HepG2 (cell line): Measurements from ENCODE around the gene RPS5. TPM values are rescaled to one million over a fixed set of nuclear protein-coding genes. Genes with fewer than 3 reads are reported as not detected.

Experiments used
- ARID2 ChIP-seq: sonication (generic); formaldehyde crosslinking; IDR thresholded peaks from 2 replicates; pipeline ENCODE4 v1.8.1; 2022; ENCODE audit warnings: mild to moderate bottlenecking, missing genetic modification reagents, borderline replicate concordance
- ATF7-NPFF ChIP-seq: sonication (generic); formaldehyde crosslinking; IDR thresholded peaks from 2 replicates; pipeline ENCODE4 v1.8.1; 2023; ENCODE audit warnings: mild to moderate bottlenecking, low read depth, missing genetic modification reagents, moderate library complexity
- E2F5 ChIP-seq: sonication (generic); formaldehyde crosslinking; conservative IDR thresholded peaks from 2 replicates; pipeline ENCODE4 v1.4.0; 2020; ENCODE audit warnings: missing genetic modification reagents
- FOXJ3 ChIP-seq: sonication (generic); formaldehyde crosslinking; IDR thresholded peaks from 2 replicates; pipeline ENCODE4 v1.4.0; 2020; ENCODE audit warnings: missing genetic modification reagents, mild to moderate bottlenecking, borderline replicate concordance
- GABPB1 ChIP-seq: IDR thresholded peaks from 2 replicates; pipeline ENCODE4 v1.6.1; 2016; ENCODE audit warnings: mild to moderate bottlenecking, missing genetic modification reagents, moderate library complexity, missing compliant biosample characterization
- HCFC1 ChIP-seq: fragments of 150-350 bp; IDR thresholded peaks from 2 replicates; pipeline ENCODE4 v1.6.1; 2014; ENCODE audit warnings: low read depth, low read length
- HNF4G ChIP-seq, 2 experiments: sonication (generic) in 1 of 2; formaldehyde crosslinking in 1 of 2; IDR thresholded peaks; 2 replicates each; pipeline versions ENCODE4 v1.4.0 to v1.6.1; 2011 to 2020; ENCODE audit warnings: borderline replicate concordance in 2 of 2, low read depth in 2 of 2, mild to moderate bottlenecking in 2 of 2, low read length in 1 of 2, missing genetic modification reagents in 1 of 2, moderate library complexity in 1 of 2
- KAT8 ChIP-seq: IDR thresholded peaks from 2 replicates; pipeline ENCODE4 v1.6.1; 2016; ENCODE audit warnings: missing genetic modification reagents, missing compliant biosample characterization
- RNF2 ChIP-seq: fragments of 450-650 bp; conservative IDR thresholded peaks from 2 replicates; pipeline ENCODE4 v1.6.1; 2016; ENCODE audit warnings: low read depth
- RXRB ChIP-seq: IDR thresholded peaks from 2 replicates; pipeline ENCODE4 v1.6.1; 2016; ENCODE audit warnings: borderline replicate concordance, missing genetic modification reagents, missing compliant biosample characterization
- SALL2 ChIP-seq: sonication (generic); formaldehyde crosslinking; IDR thresholded peaks from 2 replicates; pipeline ENCODE4 v1.8.1; 2023; ENCODE audit warnings: mild to moderate bottlenecking, missing genetic modification reagents, inconsistent platforms
- SMAD9 ChIP-seq: sonication (generic); formaldehyde crosslinking; IDR thresholded peaks from 2 replicates; pipeline ENCODE4 v1.5.1; 2020; ENCODE audit warnings: mild to moderate bottlenecking, missing genetic modification reagents
- SRSF4 ChIP-seq: fragments of 200-400 bp; formaldehyde crosslinking; IDR thresholded peaks from one replicate; pipeline ENCODE4 v1.6.1; 2018; ENCODE audit warnings: mild to moderate bottlenecking, low read depth, low read length, moderate library complexity; ENCODE audit not compliant: poor library complexity, severe bottlenecking
- THAP7 ChIP-seq: sonication (generic); formaldehyde crosslinking; IDR thresholded peaks from 2 replicates; pipeline ENCODE4 v1.8.1; 2023; ENCODE audit warnings: mild to moderate bottlenecking, missing genetic modification reagents
- YEATS4 ChIP-seq: sonication (generic); formaldehyde crosslinking; IDR thresholded peaks from 2 replicates; pipeline ENCODE4 v1.4.0; 2020; ENCODE audit warnings: missing genetic modification reagents, borderline replicate concordance
- YY1 ChIP-seq: IDR thresholded peaks from 2 replicates; pipeline ENCODE4 v1.6.1; 2011; ENCODE audit warnings: low read length, low read depth, moderate library complexity, mild to moderate bottlenecking; ENCODE audit not compliant: insufficient read depth, insufficient replicate concordance
- ZGPAT ChIP-seq: IDR thresholded peaks from 2 replicates; pipeline ENCODE4 v1.6.1; 2016; ENCODE audit warnings: mild to moderate bottlenecking
- ZMAT3 ChIP-seq: sonication (generic); formaldehyde crosslinking; conservative IDR thresholded peaks from 2 replicates; pipeline ENCODE4 v1.7.0; 2021; ENCODE audit warnings: missing genetic modification reagents
- ZNF333 ChIP-seq: sonication (generic); formaldehyde crosslinking; IDR thresholded peaks from 2 replicates; pipeline ENCODE4 v1.4.0; 2020; ENCODE audit warnings: mild to moderate bottlenecking, missing genetic modification reagents, borderline replicate concordance
- ZNF574 ChIP-seq: sonication (generic); formaldehyde crosslinking; IDR thresholded peaks from 2 replicates; pipeline ENCODE4 v1.4.0; 2020; ENCODE audit warnings: missing genetic modification reagents
- ZNF761 ChIP-seq: sonication (generic); formaldehyde crosslinking; conservative IDR thresholded peaks from 2 replicates; pipeline ENCODE4 v1.4.0; 2020; ENCODE audit warnings: mild to moderate bottlenecking, missing genetic modification reagents
- ZNF790 ChIP-seq: sonication (generic); formaldehyde crosslinking; IDR thresholded peaks from 2 replicates; pipeline ENCODE4 v1.8.0; 2022; ENCODE audit warnings: missing genetic modification reagents, mild to moderate bottlenecking, borderline replicate concordance
- polyA plus RNA-seq, 8 experiments: library from polyadenylated mRNA; depleted of rRNA in 3 of 8; stranded (reverse) in 7 of 8; unstranded in 1 of 8; fragments of >200 nt; fragmentation: Illumina TruSeq in 4 of 8; extraction: Trizol in 4 of 8; gene quantifications; 2 replicates each; pipeline versions ENCODE4 v1.2.1 to v1.2.3, GENCODE V29; 2011 to 2016; ENCODE audit warnings: low read depth in 4 of 8, missing spikeins in 1 of 8, mixed read lengths in 1 of 8; ENCODE audit not compliant: insufficient read depth in 1 of 8
- total RNA-seq, 5 experiments: library from RNA; depleted of rRNA; stranded (reverse); fragments of >200 nt; fragmentation: Illumina TruSeq; extraction: Trizol; gene quantifications; 2 replicates each; pipeline ENCODE4 v1.2.3, GENCODE V29; 2016; ENCODE audit warnings: low read depth in 1 of 5

Gene RPS5
- total and polyA plus RNA-seq, 2 of the 13 experiments (the other 11 are each of a cell fraction or from before 2014, with no cell fraction given): 1,544 to 4,408 TPM

GRCh38 chr19:58400916-58401839 lies 14.1 kb downstream of the RPS5 start (continued):
- TF ChIP-seq HCFC1: peak; percentile 47; the same call in 1 of the 2 replicates
- TF ChIP-seq ZGPAT: 0 out of 2 replicates have a peak, but pooled peaks have one; percentile 28
- TF ChIP-seq ZNF333 (CRISPR knock-in tag): no peak
- 0 out of 2 replicates have a peak, but pooled peaks have one; percentile 72 for TF ChIP-seq E2F5 (CRISPR knock-in tag)
- TF ChIP-seq ZNF761 (CRISPR knock-in tag): 0 out of 2 replicates have a peak, but pooled peaks have one; percentile 33
- TF ChIP-seq ZMAT3 (CRISPR knock-in tag): no peak
- TF ChIP-seq RXRB (CRISPR knock-in tag): 0 out of 2 replicates have a peak, but pooled peaks have one; percentile 6
- peak; percentile 29; the same call in 1 of the 2 replicates for TF ChIP-seq KAT8
- peak; percentile 35; the same call in 1 of the 2 replicates for TF ChIP-seq THAP7
- peak; percentile 67; the same call in 1 of the 2 replicates for TF ChIP-seq GABPB1 (CRISPR knock-in tag)
- peak; percentile 60 for TF ChIP-seq ATF7-NPFF
- peak; percentile 17; the same call in 1 of the 2 replicates for TF ChIP-seq SALL2
- TF ChIP-seq ZNF790: peak; percentile 58; the same call in 1 of the 2 replicates
- TF ChIP-seq RNF2: no peak
- TF ChIP-seq SMAD9 (CRISPR knock-in tag): peak; percentile 49; the same call in 1 of the 2 replicates
- peak; percentile 55 for TF ChIP-seq ZNF574 (CRISPR knock-in tag)
- TF ChIP-seq ARID2 (CRISPR knock-in tag): peak; percentile 85
- peak; percentile 50 for TF ChIP-seq YY1
- 0 out of 2 replicates have a peak, but pooled peaks have one; percentile 44 for TF ChIP-seq YEATS4 (CRISPR knock-in tag)
- no peak for TF ChIP-seq FOXJ3 (CRISPR knock-in tag)
- no peak for TF ChIP-seq SRSF4
- TF ChIP-seq HNF4G (IDR thresholded peaks at IDR 0.05; ENCODE audit: borderline replicate concordance, low read depth, low read length): no peak
- TF ChIP-seq HNF4G (CRISPR knock-in tag; IDR thresholded peaks at IDR 0.05; ENCODE audit: borderline replicate concordance, low read depth): 0 out of 2 replicates have a peak, but pooled peaks have one; percentile 27
